ENCODE results near the gene CARD18. TPM values are rescaled to one million over a fixed set of nuclear protein-coding genes. Genes with fewer than 3 reads are reported as not detected.

The CARD18 gene
- total RNA-seq, 1 experiment from 2014 or later: 8.1 TPM

GRCh38 chr11:105179542-105180278 lies 40.1 kb upstream of the CARD18 start:
- intact Hi-C loops (cut with micrococcal nuclease; ENCODE audit: unreplicated experiment) (no loop called here), in situ Hi-C loops (cut with HindIII; ENCODE audit: low pct_unique_long_range_greater_than_20kb, low sequenced_read_pairs) (no loop called here)
- Histone ChIP-seq H3K27ac (ENCODE audit: low read length) (no peak overlapping the region), H3K36me3 (ENCODE audit: control insufficient read depth, insufficient read depth, low read length) (no peaks in the 10 kb centered on the region), H3K9me3 (ENCODE audit: control insufficient read depth, insufficient read depth, low read depth, low read length) (no peaks in the 10 kb centered on the region), H3K27me3 (ENCODE audit: control insufficient read depth, insufficient read depth, low read length) (no peaks in the 10 kb centered on the region), H3K4me3 (ENCODE audit: low read depth in 2 of 2, low read length in 2 of 2) (no peak overlapping the region), H3K4me1 (ENCODE audit: control insufficient read depth, insufficient read depth, low read length) (no peaks in the 10 kb centered on the region)
- ChIA-PET CTCF (no interaction called here), POLR2A (no interaction called here)
- no TSS peak for BruUV-seq (replicated peaks)
- ATAC-seq: no peak
- no peak for DNase-seq (ENCODE audit: low read depth, low spot score)
- TF ChIP-seq SIN3A (IDR thresholded peaks at IDR 0.05; ENCODE audit: borderline replicate concordance, insufficient read depth, low read depth, low read length) (no peak), TCF7L2 (IDR thresholded peaks at IDR 0.05; ENCODE audit: low read depth, low read length) (no peak), POLR2AphosphoS5 (IDR thresholded peaks at IDR 0.05; ENCODE audit: low read depth, low read length) (no peak)

GRCh38 chr11:105177658-105178057 lies 38.1 kb upstream of the CARD18 start:
- BruUV-seq (replicated peaks): no TSS peak
- ATAC-seq: no peak

More at GRCh38 chr11:105177658-105178057, 38.1 kb upstream of the CARD18 start:
- in situ Hi-C loops (cut with HindIII; ENCODE audit: low pct_unique_long_range_greater_than_20kb, low sequenced_read_pairs): no loop called here
- no peaks in the 10 kb centered on the region for H3K36me3 ChIP-seq (ENCODE audit: control insufficient read depth, insufficient read depth, low read length)
- CTCF ChIA-PET: no interaction called here
- H3K4me3 ChIP-seq (ENCODE audit: low read depth in 2 of 2, low read length in 2 of 2): no peak overlapping the region
- H3K4me1 ChIP-seq (ENCODE audit: control insufficient read depth, insufficient read depth, low read length): no peaks in the 10 kb centered on the region
- DNase-seq (ENCODE audit: low read depth, low spot score): no peak
- H3K27ac ChIP-seq (ENCODE audit: low read length): no peak overlapping the region
- no peaks in the 10 kb centered on the region for H3K9me3 ChIP-seq (ENCODE audit: control insufficient read depth, insufficient read depth, low read depth, low read length)
- no peaks in the 10 kb centered on the region for H3K27me3 ChIP-seq (ENCODE audit: control insufficient read depth, insufficient read depth, low read length)
- TF ChIP-seq REST (IDR thresholded peaks at IDR 0.05; ENCODE audit: insufficient read depth in 1 of 2, low read depth in 2 of 2, low read length in 1 of 2) (no peak), CTCF (IDR thresholded peaks at IDR 0.05) (no peak), SIN3A (IDR thresholded peaks at IDR 0.05; ENCODE audit: borderline replicate concordance, insufficient read depth, low read depth, low read length) (no peak), TCF7L2 (IDR thresholded peaks at IDR 0.05; ENCODE audit: low read depth, low read length) (no peak), POLR2AphosphoS5 (IDR thresholded peaks at IDR 0.05; ENCODE audit: low read depth, low read length) (no peak)
- intact Hi-C loops (cut with micrococcal nuclease; ENCODE audit: unreplicated experiment): no loop called here
- POLR2A ChIA-PET: no interaction called here

All from Panc1 (cell line).